ENCODE results near the gene SLC35F4.

- TF ChIP-seq CTCF (IDR thresholded peaks at IDR 0.05) (no peak), POLR2A (IDR thresholded peaks at IDR 0.05) (no peak)
Observed at GRCh38 chr14:57903954-57904353, 38.1 kb upstream of the SLC35F4 start.

Measured in adrenal gland (tissue), 5 donors.